Dedifferentiated amniotic fluid mesenchymal stem cell (primary cell): Measurements from ENCODE around the gene MARVELD3.
"Not testable (repeated sequence)": the region's sequence is repeated elsewhere in the genome, so short reads cannot be mapped to it uniquely, and the experiment has no call there.

Experiments used
- DNase-seq: peaks from one replicate; pipeline ENCODE4 v3.0.0-alpha.2; 2016; ENCODE audit errors: extremely low spot score

The MARVELD3 gene

DNA sequence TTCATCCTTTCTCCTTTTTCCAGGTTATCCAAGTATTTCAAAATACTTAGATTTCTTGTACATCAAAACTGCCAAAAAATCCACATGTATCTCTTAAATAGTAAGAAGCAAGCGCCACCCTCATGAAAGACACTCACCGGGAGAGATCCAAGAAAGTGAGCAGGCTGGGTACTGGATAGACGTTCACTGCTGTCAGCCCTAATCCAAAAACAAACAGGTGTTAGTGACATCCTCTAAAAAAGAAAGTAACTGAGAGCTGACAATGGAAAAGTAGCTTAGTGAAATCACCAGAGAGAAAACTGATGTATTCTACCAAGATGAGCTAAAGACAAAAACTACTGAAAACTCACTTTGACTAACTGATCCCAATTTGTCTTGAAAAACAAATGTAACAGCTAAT lies 46.1 kb downstream of the MARVELD3 start:
- DNase-seq: no peak

DNA sequence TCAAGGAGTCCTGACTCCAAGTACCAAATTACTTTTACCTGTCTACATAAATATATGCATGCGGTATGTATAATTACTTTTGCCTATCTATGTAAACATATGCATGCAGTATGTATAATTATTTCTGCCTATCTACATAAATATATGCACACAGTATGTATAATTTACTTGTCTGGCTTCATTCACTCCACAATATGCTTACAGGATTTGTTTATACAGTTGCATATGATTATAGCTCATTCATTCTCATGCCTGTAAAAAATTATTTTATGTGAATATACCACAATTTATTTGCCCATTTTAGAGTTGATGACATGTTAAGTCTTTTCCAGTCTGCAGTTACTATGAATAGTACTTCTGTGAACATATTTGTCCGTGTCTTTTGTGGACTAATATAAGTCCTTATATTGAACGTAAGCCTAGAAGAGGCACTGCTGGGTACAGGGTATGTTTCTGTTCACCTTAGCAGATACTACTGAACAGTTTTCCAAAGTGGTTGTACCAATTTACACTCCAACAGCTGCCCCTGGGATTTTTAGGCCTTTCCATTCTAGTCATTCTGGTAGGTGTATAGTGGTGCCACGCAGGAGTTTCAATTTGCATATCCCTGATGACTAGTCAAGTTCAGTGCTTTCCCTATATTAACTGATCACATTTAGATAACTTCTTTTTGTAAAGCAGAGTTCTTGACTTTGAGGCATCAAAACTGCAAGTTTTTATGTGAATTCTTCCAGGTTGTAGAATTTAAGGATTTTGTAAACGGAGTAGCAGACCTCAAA lies 47.0 kb downstream of the MARVELD3 start:
- no peak for DNase-seq

DNA sequence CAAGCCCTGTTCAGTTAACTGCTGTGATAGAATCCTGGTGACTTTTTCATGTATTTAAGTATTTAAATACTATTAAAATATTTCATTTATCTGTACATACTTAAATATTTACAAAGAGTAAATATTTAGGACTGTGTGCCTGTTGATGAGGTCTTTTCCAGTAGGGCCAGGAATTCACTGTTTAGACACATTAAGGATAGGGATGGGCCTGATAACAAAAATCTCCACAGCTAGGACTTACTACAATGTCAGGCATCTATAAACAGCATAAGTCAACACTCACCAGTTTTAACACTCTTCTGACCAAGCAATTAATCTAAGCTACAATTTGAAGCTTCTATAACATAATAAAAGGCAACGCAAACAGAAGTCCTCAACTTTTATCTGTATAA lies 47.6 kb downstream of the MARVELD3 start:
- DNase-seq: no peak

DNA sequence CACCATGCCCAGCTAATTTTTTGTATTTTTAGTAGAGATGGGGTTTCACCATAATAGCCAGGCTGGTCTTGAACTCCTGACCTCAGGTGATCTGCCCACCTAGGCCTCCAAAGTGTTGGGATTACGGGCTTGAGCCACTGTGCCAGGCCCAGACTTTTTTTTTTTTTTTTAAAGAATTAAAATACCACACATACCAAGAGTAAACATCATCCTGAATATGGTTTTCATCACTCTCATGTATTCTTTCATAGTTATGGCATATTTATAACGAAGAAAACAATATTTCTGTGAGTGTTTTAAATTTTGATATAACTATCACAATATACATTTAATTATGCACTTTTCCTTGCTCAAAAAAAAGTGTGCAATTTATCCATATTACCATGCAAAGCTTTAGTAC lies 48.2 kb downstream of the MARVELD3 start:
- DNase-seq: no peak

DNA sequence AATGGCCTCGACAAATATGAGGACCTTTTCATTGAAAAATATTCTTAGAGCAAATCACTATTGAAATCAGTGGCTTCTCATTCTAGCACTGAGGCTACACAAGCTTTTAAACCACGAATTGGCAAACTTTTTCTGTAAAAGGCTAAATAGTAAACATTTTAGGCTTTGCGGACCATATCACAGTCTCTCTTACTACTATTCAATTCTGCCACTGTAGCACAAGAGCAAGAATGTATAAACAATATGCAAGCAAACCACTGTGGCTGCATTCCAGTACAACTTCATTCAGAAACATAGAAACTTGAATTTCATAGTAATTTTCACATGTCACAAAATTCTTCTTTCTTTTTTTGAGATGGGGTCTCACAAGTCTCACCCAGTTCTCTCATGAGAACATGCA lies 49.4 kb downstream of the MARVELD3 start:
- no peak for DNase-seq

DNA sequence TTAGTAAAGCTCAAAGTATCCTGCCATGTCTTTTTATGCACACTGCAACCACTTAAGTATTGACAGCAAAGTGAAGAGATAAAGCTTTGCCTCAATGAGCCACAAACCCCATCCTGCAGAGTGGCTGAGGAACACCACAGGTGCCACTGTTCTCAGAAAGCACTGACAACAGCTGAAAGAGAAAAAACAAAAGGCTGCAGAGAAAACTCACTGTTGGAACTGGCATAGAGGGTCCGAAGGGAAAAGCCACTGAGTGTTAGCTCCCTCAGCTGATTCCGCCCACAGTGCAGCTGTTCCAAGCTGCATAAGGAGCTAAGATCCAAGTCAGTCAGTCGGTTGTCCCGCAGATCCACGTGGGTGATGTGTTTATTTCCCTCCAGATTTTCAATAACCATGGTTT lies 50.3 kb downstream of the MARVELD3 start:
- DNase-seq: no peak

DNA sequence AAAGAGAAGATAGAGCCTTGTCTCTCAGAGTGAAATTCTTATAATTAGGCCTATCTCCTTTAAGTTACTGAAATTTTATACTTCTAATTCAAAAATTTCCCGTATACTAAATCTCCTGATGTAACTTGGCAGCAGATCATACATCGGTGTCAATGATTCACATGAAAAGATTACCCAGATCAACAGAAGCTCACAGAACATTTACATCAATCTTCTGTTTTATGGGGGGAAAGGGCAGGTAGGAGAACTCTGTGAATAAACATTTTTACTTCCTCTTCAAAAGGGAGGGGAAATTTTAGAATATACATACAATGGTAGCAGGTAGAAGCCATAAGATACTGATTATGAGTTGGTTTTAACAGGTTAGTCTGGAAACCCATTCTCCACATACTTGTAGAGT lies 55.4 kb downstream of the MARVELD3 start:
- DNase-seq: no peak

DNA sequence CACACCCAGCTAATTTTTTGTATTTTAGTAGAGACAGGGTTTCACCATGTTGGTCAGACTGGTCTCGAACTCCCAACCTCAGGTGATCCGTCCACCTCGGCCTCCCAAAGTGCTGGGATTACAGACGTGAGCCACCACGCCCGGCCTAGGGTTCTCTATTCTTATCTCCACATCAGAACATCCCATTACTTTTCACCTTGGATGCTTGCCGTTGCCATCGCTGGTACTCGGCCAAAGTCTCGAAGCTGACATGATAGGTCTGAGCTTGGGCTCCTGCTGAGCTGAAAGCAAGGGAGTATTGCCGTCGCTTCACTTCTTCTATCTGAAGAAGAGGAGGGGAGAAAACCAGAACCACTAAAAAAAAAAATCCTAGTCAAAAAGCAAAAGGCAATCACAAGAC lies 58.3 kb downstream of the MARVELD3 start:
- DNase-seq: not testable (repeated sequence)
